ENCODE results near the gene ELOVL3. TPM values are rescaled to one million over a fixed set of nuclear protein-coding genes. Genes with fewer than 3 reads are reported as not detected.
A peak's percentile ranks its signal among the peaks of the same experiment; 100 is the strongest.

Gene ELOVL3
- total and polyA plus RNA-seq, 2 of the 4 experiments (the other 2 are of a cell fraction) = 0.09 to 0.36 TPM

GRCh38 chr10:102196893-102197292 lies 29.2 kb upstream of the ELOVL3 start:
- H3K4me2 ChIP-seq (ENCODE audit: low read depth, low read length) = no peak overlapping the region
- in situ Hi-C loops (cut with MboI; ENCODE audit: low sequenced_read_pairs) = no loop called here

More at GRCh38 chr10:102196893-102197292, 29.2 kb upstream of the ELOVL3 start:
- H3K14ac ChIP-seq (replicated peaks; ENCODE audit: low read depth, low read length) = no peak overlapping the region
- H3K9me3 ChIP-seq (ENCODE audit: control insufficient read depth, insufficient read depth, low read length) = peaks cover 11% of the 10 kb centered on the region
- no peak overlapping the region for H2AK9ac ChIP-seq (replicated peaks; ENCODE audit: low read depth, low read length, poor library complexity)
- no peaks in the 10 kb centered on the region for H4K20me1 ChIP-seq (ENCODE audit: insufficient read depth, low read length)
- DNase-seq (peak; percentile 23), ATAC-seq (ENCODE audit: low read depth) (no peak)
- H3K4me3 ChIP-seq (ENCODE audit: insufficient read depth, low read depth, low read length) = no peak overlapping the region
- ChIA-PET POLR2A (ENCODE audit: unreplicated experiment) (no interaction called here), CTCF (no interaction called here)
- no peak overlapping the region for H2AK5ac ChIP-seq (ENCODE audit: low read depth, low read length)
- no peak overlapping the region for H2BK20ac ChIP-seq (ENCODE audit: low read depth, low read length)
- no peaks in the 10 kb centered on the region for H3K36me3 ChIP-seq (ENCODE audit: control insufficient read depth, insufficient read depth, low read length)
- H4K8ac ChIP-seq (ENCODE audit: low read depth in 2 of 2, low read length in 2 of 2) = no peak overlapping the region
- H4K91ac ChIP-seq (ENCODE audit: insufficient read depth, low read depth, low read length) = no peak overlapping the region
- no peaks in the 10 kb centered on the region for H3K79me1 ChIP-seq (ENCODE audit: low read depth in 1 of 2, low read length in 2 of 2)
- peaks cover 15% of the 10 kb centered on the region for H3K27me3 ChIP-seq (ENCODE audit: control insufficient read depth, insufficient read depth, low read length)
- H3K56ac ChIP-seq (ENCODE audit: extremely low read depth, insufficient read depth, low read length) = no peak overlapping the region
- no peak overlapping the region for H4K5ac ChIP-seq (ENCODE audit: low read depth, low read length)
- BruUV-seq (replicated peaks) = no TSS peak
- WGBS, 2 experiments (ENCODE audit: extremely low coverage in 2 of 2, insufficient read length in 1 of 2) = no CpG with 5 or more reads among the region's 2 CpGs
- H2BK5ac ChIP-seq (ENCODE audit: low read depth, low read length, poor library complexity, severe bottlenecking) = no peak overlapping the region
- no peak overlapping the region for H3K23ac ChIP-seq (ENCODE audit: low read depth, low read length)
- H3K9me1 ChIP-seq (ENCODE audit: insufficient read depth, low read length) = no peaks in the 10 kb centered on the region
- intact Hi-C loops (cut with micrococcal nuclease) (no loop called here), dilution Hi-C loops (cut with HindIII; ENCODE audit: low sequenced_read_pairs, unreplicated experiment) (no loop called here)
- H2BK15ac ChIP-seq (ENCODE audit: low read depth, low read length) = no peak overlapping the region
- no peak overlapping the region for H2BK120ac ChIP-seq (ENCODE audit: low read depth, low read length)
- no peak overlapping the region for H3K4ac ChIP-seq (ENCODE audit: low read depth, low read length)
- no peak overlapping the region for H3K9ac ChIP-seq (ENCODE audit: low read depth, low read length)
- no peaks in the 10 kb centered on the region for H3K4me1 ChIP-seq (ENCODE audit: control insufficient read depth, insufficient read depth, low read length)
- H3K18ac ChIP-seq (ENCODE audit: low read depth, low read length) = no peak overlapping the region
- TF ChIP-seq FOS (IDR thresholded peaks at IDR 0.05; ENCODE audit: low read depth, low read length) (no peak), USF2 (IDR thresholded peaks at IDR 0.05; ENCODE audit: low read depth, low read length) (no peak), MXI1 (IDR thresholded peaks at IDR 0.05; ENCODE audit: borderline replicate concordance, low read depth, low read length) (no peak), MAFK (IDR thresholded peaks at IDR 0.05; ENCODE audit: low read depth, low read length) (no peak), BHLHE40 (IDR thresholded peaks at IDR 0.05; ENCODE audit: low read depth, low read length) (no peak), RCOR1 (IDR thresholded peaks at IDR 0.05; ENCODE audit: insufficient replicate concordance, low read length) (no peak), SMC3 (IDR thresholded peaks at IDR 0.05; ENCODE audit: low read depth, low read length) (no peak), NFE2L2 (IDR thresholded peaks at IDR 0.05; ENCODE audit: low read depth, low read length) (no peak), POLR2A (IDR thresholded peaks at IDR 0.05; ENCODE audit: low read depth, low read length) (no peak), CTCF (conservative IDR thresholded peaks at IDR 0.05; ENCODE audit: low read depth, low read length) (no peak)
- no peak overlapping the region for H3K27ac ChIP-seq (ENCODE audit: insufficient read depth, low read length)
- H2AFZ ChIP-seq (replicated peaks; ENCODE audit: low read length, poor library complexity) = no peak overlapping the region

Data from IMR-90 (cell line).